Stimulated activated CD8-positive, alpha-beta memory T cell treated with anti-CD3 and anti-CD28 coated beads, Interleukin-15, amount 100 ng/mL, for 1 hour (primary cell): ENCODE data around the gene NT5C.

Source experiments
- DNase-seq: peaks from one replicate; pipeline ENCODE4 v3.0.0-alpha.2; 2020; ENCODE audit warnings: low read depth

NT5C gene

GRCh38 chr17:75091855-75092327, 39.7 kb downstream of the NT5C start:
- no peak for DNase-seq

- DNase-seq = no peak
Measured at GRCh38 chr17:75090871-75091854, 40.4 kb downstream of the NT5C start.

GRCh38 chr17:75088465-75089417, 42.8 kb downstream of the NT5C start:
- no peak for DNase-seq

GRCh38 chr17:75087558-75088453, 43.7 kb downstream of the NT5C start, which contains the start of gene SLC16A5:
Gene SLC16A5, plus strand, starts transcription at chr17:75087954. Its CDS starts 5,683 bp downstream, at chr17:75093637.
- DNase-seq = no peak

GRCh38 chr17:75087182-75087557, 44.4 kb downstream of the NT5C start:
- DNase-seq = no peak

GRCh38 chr17:75086496-75087181, 44.9 kb downstream of the NT5C start:
- no peak for DNase-seq

GRCh38 chr17:75084039-75084660, 47.4 kb downstream of the NT5C start:
- DNase-seq = no peak

- no peak for DNase-seq
Measured at GRCh38 chr17:75082683-75083082, 48.9 kb downstream of the NT5C start.

- no peak for DNase-seq
Measured at GRCh38 chr17:75081611-75082540, 49.7 kb downstream of the NT5C start.
